OCI-LY1 (cell line): ENCODE results near the gene KCNIP4.

Source experiments
- H2AFZ ChIP-seq: fragments of 200-600 bp; sonication (generic), shearing (Covaris generic); 2 replicates; pipeline ENCODE4 v1.6.0; 2014; ENCODE audit warnings: antibody characterized with exemption, mild to moderate bottlenecking, low read length
- H3F3A ChIP-seq: fragments of 200-600 bp; sonication (generic), shearing (Covaris generic); 2 replicates; pipeline ENCODE4 v1.6.0; 2014; ENCODE audit warnings: mild to moderate bottlenecking, antibody characterized with exemption, low read length, moderate library complexity; ENCODE audit not compliant: insufficient read depth
- H3K27ac ChIP-seq: fragments of 200-600 bp; sonication (generic); 2 replicates; pipeline ENCODE4 v1.5.1; 2014; ENCODE audit warnings: low read length, mixed run types, mild to moderate bottlenecking, low read depth; ENCODE audit not compliant: poor library complexity, severe bottlenecking
- H3K27me3 ChIP-seq: fragments of 200-600 bp; sonication (generic); 2 replicates; pipeline ENCODE4 v1.6.0; 2014; ENCODE audit warnings: antibody characterized with exemption, mild to moderate bottlenecking, low read length, moderate library complexity; ENCODE audit not compliant: insufficient read depth
- H3K36me3 ChIP-seq: fragments of 200-600 bp; sonication (generic); 2 replicates; pipeline ENCODE4 v1.6.1; 2014; ENCODE audit warnings: mild to moderate bottlenecking, antibody characterized with exemption, low read length, moderate library complexity, mixed read lengths; ENCODE audit not compliant: insufficient read depth
- H3K4me1 ChIP-seq: fragments of 200-600 bp; sonication (generic); 2 replicates; pipeline ENCODE4 v1.5.1; 2014; ENCODE audit warnings: mild to moderate bottlenecking, low read length, moderate library complexity; ENCODE audit not compliant: insufficient read depth, severe bottlenecking
- H3K4me2 ChIP-seq: fragments of 200-600 bp; sonication (generic), shearing (Covaris generic); 2 replicates; pipeline ENCODE4 v1.6.1; 2014; ENCODE audit warnings: low read length
- H3K4me3 ChIP-seq: fragments of 200-600 bp; sonication (generic); 2 replicates; pipeline ENCODE4 v1.5.1; 2014; ENCODE audit warnings: low read length, low read depth, mild to moderate bottlenecking, mixed read lengths; ENCODE audit not compliant: poor library complexity, severe bottlenecking
- H3K79me2 ChIP-seq: fragments of 200-600 bp; shearing (Covaris generic); 2 replicates; pipeline ENCODE4 v1.6.1; 2016; ENCODE audit warnings: mixed run types, low read length, mixed read lengths; ENCODE audit not compliant: insufficient read depth
- H3K9ac ChIP-seq: fragments of 200-600 bp; sonication (generic), shearing (Covaris generic); 2 replicates; pipeline ENCODE4 v1.6.1; 2014; ENCODE audit warnings: mild to moderate bottlenecking, low read length, mixed read lengths
- H3K9me2 ChIP-seq: fragments of 200-600 bp; sonication (generic), shearing (Covaris generic); 2 replicates; pipeline ENCODE4 v1.6.1; 2014; ENCODE audit warnings: low read depth, mild to moderate bottlenecking, low read length, mixed read lengths
- H3K9me3 ChIP-seq: fragments of 200-600 bp; shearing (Covaris generic); 2 replicates; pipeline ENCODE4 v1.6.1; 2014; ENCODE audit warnings: low read length, mixed read lengths
- H4K20me1 ChIP-seq: fragments of 200-600 bp; sonication (generic), shearing (Covaris generic); 2 replicates; pipeline ENCODE4 v1.6.0; 2016; ENCODE audit warnings: mild to moderate bottlenecking, low read length; ENCODE audit not compliant: insufficient read depth
- EZH2 ChIP-seq: fragments of 200-600 bp; sonication (generic), shearing (Covaris generic); IDR thresholded peaks from 2 replicates; pipeline ENCODE4 v1.8.0; 2017; ENCODE audit warnings: borderline replicate concordance, mixed run types, mild to moderate bottlenecking, antibody characterized with exemption, low read length, moderate library complexity, mixed read lengths
- TF ChIP-seq, protein P1 (sequence below): fragments of 200-600 bp; sonication (generic), shearing (Covaris generic); IDR thresholded peaks from 2 replicates; pipeline ENCODE4 v1.5.1; 2017; ENCODE audit warnings: mild to moderate bottlenecking, antibody characterized with exemption, low read length, moderate library complexity, mixed read lengths

KCNIP4 gene

GRCh38 chr4:21203416-21203815, 745.2 kb downstream of the KCNIP4 start:
- H3K9me3 ChIP-seq: no peaks in the 10 kb centered on the region

GRCh38 chr4:21202959-21203358, 745.6 kb downstream of the KCNIP4 start:
- H4K20me1 ChIP-seq: no peaks in the 10 kb centered on the region
- H3K9ac ChIP-seq: no peak overlapping the region
- no peaks in the 10 kb centered on the region for H3F3A ChIP-seq
- no peak overlapping the region for H3K27ac ChIP-seq
- no peaks in the 10 kb centered on the region for H3K36me3 ChIP-seq
- H3K4me1 ChIP-seq: no peaks in the 10 kb centered on the region
- H2AFZ ChIP-seq: no peak overlapping the region
- no peak overlapping the region for H3K4me3 ChIP-seq
- H3K79me2 ChIP-seq: no peaks in the 10 kb centered on the region
- no peaks in the 10 kb centered on the region for H3K27me3 ChIP-seq
- H3K9me3 ChIP-seq: no peaks in the 10 kb centered on the region
- TF ChIP-seq, protein P1, sequence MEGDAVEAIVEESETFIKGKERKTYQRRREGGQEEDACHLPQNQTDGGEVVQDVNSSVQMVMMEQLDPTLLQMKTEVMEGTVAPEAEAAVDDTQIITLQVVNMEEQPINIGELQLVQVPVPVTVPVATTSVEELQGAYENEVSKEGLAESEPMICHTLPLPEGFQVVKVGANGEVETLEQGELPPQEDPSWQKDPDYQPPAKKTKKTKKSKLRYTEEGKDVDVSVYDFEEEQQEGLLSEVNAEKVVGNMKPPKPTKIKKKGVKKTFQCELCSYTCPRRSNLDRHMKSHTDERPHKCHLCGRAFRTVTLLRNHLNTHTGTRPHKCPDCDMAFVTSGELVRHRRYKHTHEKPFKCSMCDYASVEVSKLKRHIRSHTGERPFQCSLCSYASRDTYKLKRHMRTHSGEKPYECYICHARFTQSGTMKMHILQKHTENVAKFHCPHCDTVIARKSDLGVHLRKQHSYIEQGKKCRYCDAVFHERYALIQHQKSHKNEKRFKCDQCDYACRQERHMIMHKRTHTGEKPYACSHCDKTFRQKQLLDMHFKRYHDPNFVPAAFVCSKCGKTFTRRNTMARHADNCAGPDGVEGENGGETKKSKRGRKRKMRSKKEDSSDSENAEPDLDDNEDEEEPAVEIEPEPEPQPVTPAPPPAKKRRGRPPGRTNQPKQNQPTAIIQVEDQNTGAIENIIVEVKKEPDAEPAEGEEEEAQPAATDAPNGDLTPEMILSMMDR: no peak
- no peak for TF ChIP-seq EZH2
- no peak overlapping the region for H3K4me2 ChIP-seq
- H3K9me2 ChIP-seq: no peaks in the 10 kb centered on the region

More at GRCh38 chr4:21203416-21203815, 745.2 kb downstream of the KCNIP4 start:
- H4K20me1 ChIP-seq: no peaks in the 10 kb centered on the region
- no peak overlapping the region for H2AFZ ChIP-seq
- H3K4me2 ChIP-seq: no peak overlapping the region
- no peaks in the 10 kb centered on the region for H3K79me2 ChIP-seq
- H3K9me2 ChIP-seq: no peaks in the 10 kb centered on the region
- no peaks in the 10 kb centered on the region for H3K36me3 ChIP-seq
- H3K4me3 ChIP-seq: no peak overlapping the region
- H3K27me3 ChIP-seq: no peaks in the 10 kb centered on the region
- no peaks in the 10 kb centered on the region for H3K4me1 ChIP-seq
- H3K9ac ChIP-seq: no peak overlapping the region
- TF ChIP-seq, protein P1: no peak
- TF ChIP-seq EZH2: no peak
- no peak overlapping the region for H3K27ac ChIP-seq
- H3F3A ChIP-seq: no peaks in the 10 kb centered on the region

GRCh38 chr4:21198683-21199082, 749.9 kb downstream of the KCNIP4 start:
- H3K4me1 ChIP-seq: no peaks in the 10 kb centered on the region
- H3K4me3 ChIP-seq: no peak overlapping the region
- TF ChIP-seq EZH2: no peak
- TF ChIP-seq, protein P1: no peak
- no peak overlapping the region for H3K9ac ChIP-seq
- no peaks in the 10 kb centered on the region for H3F3A ChIP-seq
- no peak overlapping the region for H3K4me2 ChIP-seq
- no peaks in the 10 kb centered on the region for H3K27me3 ChIP-seq
- no peak overlapping the region for H3K27ac ChIP-seq
- H4K20me1 ChIP-seq: no peaks in the 10 kb centered on the region
- no peaks in the 10 kb centered on the region for H3K36me3 ChIP-seq
- H3K79me2 ChIP-seq: no peaks in the 10 kb centered on the region
- H3K9me2 ChIP-seq: no peaks in the 10 kb centered on the region
- no peaks in the 10 kb centered on the region for H3K9me3 ChIP-seq
- no peak overlapping the region for H2AFZ ChIP-seq
